HCT116 (cell line): ENCODE results near the gene PKD2. TPM values are rescaled to one million over a fixed set of nuclear protein-coding genes. Genes with fewer than 3 reads are reported as not detected.

Source experiments
- ATAC-seq: fragments of 200-7000 bp; cut with Tn5 transposase; 2 replicates; pipeline ENCODE4 v1.9.1; 2020; ENCODE audit warnings: mild to moderate bottlenecking, moderate library complexity
- BruUV-seq: library from RNA; stranded (reverse); fragments of 400-500 nt; replicated peaks from 2 replicates; lab custom pipeline; 2021; lab: Mats Ljungman, UMichigan
- CTCF ChIA-PET: fragments of 300-600 bp; sonication (Branson Sonifier 250); formaldehyde crosslinking; loops from one replicate; lab custom pipeline; 2021; ENCODE audit warnings: antibody characterized with exemption; lab: Charles Lee
- POLR2A ChIA-PET: fragments of 300-600, 350-600 bp; sonication (Branson Sonifier 250); formaldehyde crosslinking; loops from one replicate; lab custom pipeline; 2021; ENCODE audit warnings: antibody characterized with exemption; lab: Charles Lee
- RAD21 ChIA-PET, 2 experiments: fragments of 300-600 bp; sonication (Branson Sonifier 250); formaldehyde crosslinking; loops; one replicate each; lab custom pipeline; 2023; ENCODE audit warnings: low total read pairs in 2 of 2; ENCODE audit not compliant: uncharacterized antibody in 2 of 2, unreplicated experiment in 2 of 2, low non-redundant PET in 1 of 2; lab: Charles Lee
- DNase-seq: peaks from one replicate; pipeline ENCODE4 v3.0.0-alpha.2; 2010; ENCODE audit warnings: low read depth, low spot score
- H2AFZ ChIP-seq: fragments of 200-600 bp; shearing (Covaris generic), sonication (generic); 2 replicates; pipeline ENCODE4 v1.6.1; 2017; ENCODE audit warnings: low read depth, mixed run types, mixed read lengths, antibody characterized with exemption, low read length; ENCODE audit not compliant: poor library complexity, severe bottlenecking
- H3K27ac ChIP-seq: 2 replicates; pipeline ENCODE4 v1.5.1; 2012; ENCODE audit warnings: low read depth, low read length
- H3K27me3 ChIP-seq: fragments of 200-600 bp; sonication (generic); 2 replicates; pipeline ENCODE4 v1.6.1; 2016; ENCODE audit warnings: mixed run types, low read length, mixed read lengths; ENCODE audit not compliant: insufficient read depth
- H3K36me3 ChIP-seq, 2 experiments: fragments of 200-500 bp in 1 of 2; fragments of 200-600 bp in 1 of 2; sonication (Bioruptor generic) in 1 of 2; sonication (generic) in 1 of 2; 2 replicates each; pipeline versions ENCODE4 v1.5.1 to v1.6.1; 2014 to 2016; ENCODE audit warnings: low read length in 2 of 2, inconsistent platforms in 1 of 2, mixed read lengths in 1 of 2, mixed run types in 1 of 2; ENCODE audit not compliant: insufficient read depth in 2 of 2, control insufficient read depth in 1 of 2
- H3K4me1 ChIP-seq, 2 experiments: fragments of 200-600 bp in 1 of 2; sonication (generic) in 1 of 2; 2 replicates each; pipeline versions ENCODE4 v1.5.1 to v1.6.1; 2012 to 2017; ENCODE audit warnings: low read length in 2 of 2, inconsistent platforms in 1 of 2, mild to moderate bottlenecking in 1 of 2, mixed read lengths in 1 of 2, mixed run types in 1 of 2, moderate library complexity in 1 of 2; ENCODE audit not compliant: insufficient read depth in 2 of 2, control insufficient read depth in 1 of 2
- H3K4me2 ChIP-seq: fragments of 200-600 bp; sonication (generic); 2 replicates; pipeline ENCODE4 v1.6.1; 2017; ENCODE audit warnings: mixed run types, low read length, mixed read lengths
- H3K4me3 ChIP-seq, 2 experiments: fragments of 200-600 bp in 1 of 2; sonication (generic) in 1 of 2; replicated peaks in 1 of 2; 2 replicates each; pipeline ENCODE4 v1.5.1; 2011 to 2016; ENCODE audit warnings: low read length in 2 of 2, control low read depth in 1 of 2, low read depth in 1 of 2, mild to moderate bottlenecking in 1 of 2, mixed read lengths in 1 of 2, mixed run types in 1 of 2
- H3K79me2 ChIP-seq: fragments of 200-600 bp; sonication (generic); 2 replicates; pipeline ENCODE4 v1.6.1; 2017; ENCODE audit warnings: mild to moderate bottlenecking, mixed run types, low read length, moderate library complexity, mixed read lengths; ENCODE audit not compliant: insufficient read depth
- H3K9ac ChIP-seq: fragments of 200-600 bp; sonication (generic); 2 replicates; pipeline ENCODE4 v1.6.1; 2016; ENCODE audit warnings: low read length, mixed read lengths
- H3K9me2 ChIP-seq: fragments of 200-600 bp; sonication (generic), shearing (Covaris generic); 2 replicates; pipeline ENCODE4 v1.6.1; 2017; ENCODE audit warnings: mixed run types, mild to moderate bottlenecking, moderate library complexity; ENCODE audit not compliant: insufficient read depth
- H3K9me3 ChIP-seq, 2 experiments: fragments of 200-500 bp in 1 of 2; fragments of 200-600 bp in 1 of 2; sonication (Bioruptor generic) in 1 of 2; sonication (generic) in 1 of 2; 2 replicates each; pipeline ENCODE4 v1.6.1; 2014 to 2017; ENCODE audit warnings: low read length in 2 of 2, mixed read lengths in 2 of 2, inconsistent platforms in 1 of 2, low read depth in 1 of 2, mild to moderate bottlenecking in 1 of 2, mixed run types in 1 of 2, moderate library complexity in 1 of 2; ENCODE audit not compliant: control insufficient read depth in 1 of 2, insufficient read depth in 1 of 2
- H4K20me1 ChIP-seq: fragments of 200-600 bp; sonication (generic), shearing (Covaris generic); 2 replicates; pipeline ENCODE4 v1.6.1; 2017; ENCODE audit warnings: mixed run types, mild to moderate bottlenecking, moderate library complexity; ENCODE audit not compliant: insufficient read depth
- TCF7L2 ChIP-seq: IDR thresholded peaks from 2 replicates; pipeline ENCODE4 v1.7.0; 2011; ENCODE audit warnings: borderline replicate concordance, inconsistent platforms; ENCODE audit not compliant: insufficient read depth, insufficient read length; ENCODE audit errors: extremely low read depth
- ZNF274 ChIP-seq: fragments of 200-500 bp; sonication (Bioruptor generic); IDR thresholded peaks from 2 replicates; pipeline ENCODE4 v1.6.1; 2014; ENCODE audit warnings: mild to moderate bottlenecking, low read depth, low read length, inconsistent platforms
- intact Hi-C: fragments of 100-400 bp; cut with micrococcal nuclease; formaldehyde crosslinking; loops from 2 replicates; pipeline ENCODE4 v1.10.0; 2022
- total RNA-seq: library from RNA; stranded (reverse); gene quantifications from one replicate; pipeline ENCODE4 v1.2.1, GENCODE V29; 2021; ENCODE audit not compliant: unreplicated experiment
- TF ChIP-seq, protein P1 (sequence below): IDR thresholded peaks from 2 replicates; pipeline ENCODE4 v1.6.1; 2012; ENCODE audit warnings: low read depth

PKD2 gene
- total RNA-seq, 1 experiment from 2014 or later = 10.1 TPM

DNA sequence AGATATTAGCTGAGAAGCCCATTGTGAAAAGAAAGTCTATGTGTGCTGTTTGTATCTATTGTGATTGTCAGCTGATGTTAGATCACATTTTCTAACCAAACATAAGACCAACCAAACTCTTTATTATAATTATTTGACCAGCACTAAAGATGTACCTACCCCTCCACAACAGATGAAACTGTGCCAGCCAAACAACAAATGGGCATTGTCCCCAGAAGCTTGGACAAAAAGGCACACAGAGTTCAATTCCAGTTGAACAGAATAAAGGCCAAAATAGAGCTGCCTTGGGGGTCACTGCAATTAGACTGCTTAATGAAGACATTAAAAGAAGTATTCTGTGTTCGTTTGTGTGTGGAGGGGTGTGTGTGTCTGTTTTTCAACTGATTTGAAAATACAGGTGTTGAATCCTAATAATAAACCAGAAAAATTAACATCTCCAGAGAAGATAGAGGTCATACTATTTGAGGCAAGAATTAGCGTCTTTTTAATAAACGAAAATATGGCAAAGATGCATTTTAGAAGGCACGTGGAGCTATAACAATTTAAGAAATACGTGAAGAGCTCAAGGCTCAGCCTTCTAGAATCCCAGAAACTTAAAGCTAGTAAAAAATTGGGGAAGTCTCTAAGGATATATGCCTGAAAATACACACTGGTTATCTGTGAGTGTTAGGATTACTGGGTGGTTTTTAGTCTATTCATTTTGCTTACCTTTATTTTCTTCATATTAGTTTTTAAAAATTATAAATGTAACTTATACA is 29.7 kb upstream of the PKD2 start:
- Histone ChIP-seq H3K9ac (no peak overlapping the region), H3K9me3 (no peaks in the 10 kb centered on the region), H3K4me2 (no peak overlapping the region), H3K36me3 (no peaks in the 10 kb centered on the region), H3K27ac (no peak overlapping the region), H4K20me1 (no peaks in the 10 kb centered on the region), H2AFZ (no peak overlapping the region), H3K4me3 (no peak overlapping the region), H3K9me2 (no peaks in the 10 kb centered on the region), H3K27me3 (no peaks in the 10 kb centered on the region), H3K79me2 (no peaks in the 10 kb centered on the region), H3K4me1 (peaks cover 2 to 24% of the 10 kb centered on the region in 2 experiments; a peak in 3 of 4 replicates)
- POLR2A ChIA-PET = no interaction called here
- DNase-seq = no peak
- intact Hi-C loops = loop anchor here (10.0 kb wide), 1 partner anchor 433 kb away; no protein-coding TSS in a partner anchor
- CTCF ChIA-PET = interaction anchor here (1.0 to 5.4 kb wide), 3 partner anchors 8 to 125 kb away, joined by 4 to 45 read pairs (median 7); no protein-coding TSS in a partner anchor
- ATAC-seq = no peak
- TF ChIP-seq TCF7L2 (no peak), ZNF274 (no peak)
- TF ChIP-seq, protein P1, sequence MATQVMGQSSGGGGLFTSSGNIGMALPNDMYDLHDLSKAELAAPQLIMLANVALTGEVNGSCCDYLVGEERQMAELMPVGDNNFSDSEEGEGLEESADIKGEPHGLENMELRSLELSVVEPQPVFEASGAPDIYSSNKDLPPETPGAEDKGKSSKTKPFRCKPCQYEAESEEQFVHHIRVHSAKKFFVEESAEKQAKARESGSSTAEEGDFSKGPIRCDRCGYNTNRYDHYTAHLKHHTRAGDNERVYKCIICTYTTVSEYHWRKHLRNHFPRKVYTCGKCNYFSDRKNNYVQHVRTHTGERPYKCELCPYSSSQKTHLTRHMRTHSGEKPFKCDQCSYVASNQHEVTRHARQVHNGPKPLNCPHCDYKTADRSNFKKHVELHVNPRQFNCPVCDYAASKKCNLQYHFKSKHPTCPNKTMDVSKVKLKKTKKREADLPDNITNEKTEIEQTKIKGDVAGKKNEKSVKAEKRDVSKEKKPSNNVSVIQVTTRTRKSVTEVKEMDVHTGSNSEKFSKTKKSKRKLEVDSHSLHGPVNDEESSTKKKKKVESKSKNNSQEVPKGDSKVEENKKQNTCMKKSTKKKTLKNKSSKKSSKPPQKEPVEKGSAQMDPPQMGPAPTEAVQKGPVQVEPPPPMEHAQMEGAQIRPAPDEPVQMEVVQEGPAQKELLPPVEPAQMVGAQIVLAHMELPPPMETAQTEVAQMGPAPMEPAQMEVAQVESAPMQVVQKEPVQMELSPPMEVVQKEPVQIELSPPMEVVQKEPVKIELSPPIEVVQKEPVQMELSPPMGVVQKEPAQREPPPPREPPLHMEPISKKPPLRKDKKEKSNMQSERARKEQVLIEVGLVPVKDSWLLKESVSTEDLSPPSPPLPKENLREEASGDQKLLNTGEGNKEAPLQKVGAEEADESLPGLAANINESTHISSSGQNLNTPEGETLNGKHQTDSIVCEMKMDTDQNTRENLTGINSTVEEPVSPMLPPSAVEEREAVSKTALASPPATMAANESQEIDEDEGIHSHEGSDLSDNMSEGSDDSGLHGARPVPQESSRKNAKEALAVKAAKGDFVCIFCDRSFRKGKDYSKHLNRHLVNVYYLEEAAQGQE = no peak
- BruUV-seq = no TSS peak
- RAD21 ChIA-PET = no interaction called here
